Measurements from ENCODE around the gene SERPINB13. TPM values are rescaled to one million over a fixed set of nuclear protein-coding genes. Genes with fewer than 3 reads are reported as not detected.

Gene SERPINB13
- total RNA-seq, 1 donor from 2014 or later: not detected

DNA sequence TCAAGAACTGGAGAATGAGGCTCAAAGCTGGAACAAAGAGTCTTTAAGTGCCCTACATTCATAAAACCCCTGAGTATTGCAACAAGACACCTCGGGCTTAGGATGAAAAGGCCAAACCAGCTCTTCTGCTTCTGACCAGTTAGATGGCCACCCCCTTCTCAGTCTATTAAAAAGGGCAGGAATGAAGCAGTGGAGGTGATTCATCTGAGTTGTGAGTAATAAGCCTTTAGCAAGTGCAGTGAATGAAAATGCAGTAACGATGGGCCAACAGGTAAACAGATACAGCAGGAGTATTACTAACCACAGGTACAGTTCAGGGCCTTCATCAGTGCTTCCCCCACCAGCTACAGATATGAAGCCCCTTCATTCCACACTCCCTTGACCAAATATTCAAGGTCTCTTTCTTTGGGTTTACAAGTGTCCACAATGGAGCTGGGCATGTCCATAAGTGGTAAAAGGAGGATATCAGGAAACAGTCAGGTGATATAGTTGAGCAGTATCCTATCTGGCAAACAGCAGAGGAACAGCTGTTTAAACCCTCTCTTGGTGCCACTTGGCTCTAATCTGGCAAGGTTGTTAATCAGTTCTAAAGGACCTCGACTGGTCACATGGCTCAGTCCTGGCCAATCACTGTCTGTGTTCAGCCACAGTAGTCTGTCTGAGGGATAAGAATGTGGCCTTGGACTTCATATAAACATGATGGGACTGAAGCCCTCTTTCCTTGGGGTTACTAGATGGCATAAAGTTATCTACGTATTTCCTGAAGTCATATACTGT lies 17.8 kb downstream of the SERPINB13 start:
- no peak overlapping the region for H3K9ac ChIP-seq (ENCODE audit: low read depth in 1 of 3, low read length in 3 of 3)
- no peaks in the 10 kb centered on the region for H3K9me3 ChIP-seq (ENCODE audit: control insufficient read depth in 3 of 3, low read length in 3 of 3)
- H3K36me3 ChIP-seq (ENCODE audit: control insufficient read depth in 3 of 3, insufficient read depth in 3 of 3, low read length in 3 of 3): no peaks in the 10 kb centered on the region
- no peaks in the 10 kb centered on the region for H3K27me3 ChIP-seq (ENCODE audit: control insufficient read depth in 3 of 3, insufficient read depth in 3 of 3, low read length in 3 of 3)
- H3K4me1 ChIP-seq (ENCODE audit: control insufficient read depth in 3 of 3, insufficient read depth in 3 of 3, low read length in 3 of 3): no peaks in the 10 kb centered on the region
- no peak overlapping the region for H3K27ac ChIP-seq (ENCODE audit: low read depth, low read length)
- H3K4me3 ChIP-seq (ENCODE audit: low read length in 3 of 3): no peak overlapping the region

DNA sequence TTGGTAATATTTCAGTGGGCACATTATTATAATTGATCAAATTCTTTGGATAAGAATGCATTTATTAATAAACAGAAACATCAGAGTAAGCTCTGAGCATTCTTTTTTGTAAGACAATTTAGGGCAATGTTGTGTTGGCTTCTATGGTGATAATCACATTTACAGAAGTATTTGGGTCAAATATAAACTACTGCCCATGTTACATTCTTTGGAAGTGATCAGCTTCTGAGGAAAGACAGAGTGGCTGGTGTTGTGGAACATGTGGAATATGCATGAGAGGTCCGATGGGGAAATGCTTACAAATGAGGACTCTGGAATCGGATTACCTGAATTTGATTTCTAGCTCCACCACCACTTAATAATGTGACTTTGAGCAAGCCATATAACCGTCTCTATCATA lies 19.4 kb downstream of the SERPINB13 start:
- Histone ChIP-seq H3K9ac (ENCODE audit: low read depth in 1 of 3, low read length in 3 of 3) (no peak overlapping the region), H3K27ac (ENCODE audit: low read depth, low read length) (no peak overlapping the region), H3K4me3 (ENCODE audit: low read length in 3 of 3) (no peak overlapping the region), H3K4me1 (ENCODE audit: control insufficient read depth in 3 of 3, insufficient read depth in 3 of 3, low read length in 3 of 3) (no peaks in the 10 kb centered on the region), H3K36me3 (ENCODE audit: control insufficient read depth in 3 of 3, insufficient read depth in 3 of 3, low read length in 3 of 3) (no peaks in the 10 kb centered on the region), H3K9me3 (ENCODE audit: control insufficient read depth in 3 of 3, low read length in 3 of 3) (no peaks in the 10 kb centered on the region), H3K27me3 (ENCODE audit: control insufficient read depth in 3 of 3, insufficient read depth in 3 of 3, low read length in 3 of 3) (no peaks in the 10 kb centered on the region)

GRCh38 chr18:63613420-63613819 lies 26.3 kb downstream of the SERPINB13 start:
- Histone ChIP-seq H3K4me3 (ENCODE audit: low read length in 3 of 3) (no peak overlapping the region), H3K9ac (ENCODE audit: low read depth in 1 of 3, low read length in 3 of 3) (no peak overlapping the region), H3K27ac (ENCODE audit: low read depth, low read length) (no peak overlapping the region), H3K4me1 (ENCODE audit: control insufficient read depth in 3 of 3, insufficient read depth in 3 of 3, low read length in 3 of 3) (no peaks in the 10 kb centered on the region), H3K27me3 (ENCODE audit: control insufficient read depth in 3 of 3, insufficient read depth in 3 of 3, low read length in 3 of 3) (no peaks in the 10 kb centered on the region), H3K9me3 (ENCODE audit: control insufficient read depth in 3 of 3, low read length in 3 of 3) (no peaks in the 10 kb centered on the region), H3K36me3 (ENCODE audit: control insufficient read depth in 3 of 3, insufficient read depth in 3 of 3, low read length in 3 of 3) (no peaks in the 10 kb centered on the region)

GRCh38 chr18:63617049-63617914 lies 30.1 kb downstream of the SERPINB13 start:
- no peak overlapping the region for H3K4me3 ChIP-seq (ENCODE audit: low read length in 3 of 3)
- H3K4me1 ChIP-seq (ENCODE audit: control insufficient read depth in 3 of 3, insufficient read depth in 3 of 3, low read length in 3 of 3): no peaks in the 10 kb centered on the region
- H3K27me3 ChIP-seq (ENCODE audit: control insufficient read depth in 3 of 3, insufficient read depth in 3 of 3, low read length in 3 of 3): no peaks in the 10 kb centered on the region
- peaks cover 0 to 3% (median 0%) of the 10 kb centered on the region in 3 donors for H3K9me3 ChIP-seq (ENCODE audit: control insufficient read depth in 3 of 3, low read length in 3 of 3)
- no peak overlapping the region for H3K9ac ChIP-seq (ENCODE audit: low read depth in 1 of 3, low read length in 3 of 3)
- no peaks in the 10 kb centered on the region for H3K36me3 ChIP-seq (ENCODE audit: control insufficient read depth in 3 of 3, insufficient read depth in 3 of 3, low read length in 3 of 3)
- no peak overlapping the region for H3K27ac ChIP-seq (ENCODE audit: low read depth, low read length)

GRCh38 chr18:63617915-63618234 lies 30.7 kb downstream of the SERPINB13 start:
- Histone ChIP-seq H3K36me3 (ENCODE audit: control insufficient read depth in 3 of 3, insufficient read depth in 3 of 3, low read length in 3 of 3) (no peaks in the 10 kb centered on the region), H3K9ac (ENCODE audit: low read depth in 1 of 3, low read length in 3 of 3) (no peak overlapping the region), H3K4me1 (ENCODE audit: control insufficient read depth in 3 of 3, insufficient read depth in 3 of 3, low read length in 3 of 3) (no peaks in the 10 kb centered on the region), H3K9me3 (ENCODE audit: control insufficient read depth in 3 of 3, low read length in 3 of 3) (peaks cover 0 to 3% (median 0%) of the 10 kb centered on the region in 3 donors), H3K27me3 (ENCODE audit: control insufficient read depth in 3 of 3, insufficient read depth in 3 of 3, low read length in 3 of 3) (no peaks in the 10 kb centered on the region), H3K27ac (ENCODE audit: low read depth, low read length) (no peak overlapping the region), H3K4me3 (ENCODE audit: low read length in 3 of 3) (no peak overlapping the region)

DNA sequence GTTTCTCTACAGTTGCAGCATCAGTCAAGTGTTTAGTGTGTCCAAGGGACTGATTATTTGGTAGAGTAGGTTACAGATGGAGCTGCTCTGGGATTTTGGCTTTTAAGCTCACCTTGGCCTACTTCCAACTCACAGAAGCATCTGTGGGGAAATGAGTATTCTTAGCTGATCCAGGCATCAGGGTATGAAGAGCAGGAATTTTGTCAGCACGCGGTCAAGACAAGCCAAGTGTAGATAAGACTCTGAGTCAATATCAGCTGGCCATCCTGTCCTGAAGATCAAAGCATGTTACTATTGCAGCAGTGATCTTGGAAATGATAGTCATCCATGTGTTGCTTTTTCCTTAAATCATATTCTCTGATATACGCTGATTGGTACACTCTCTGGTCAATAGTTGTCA lies 32.5 kb downstream of the SERPINB13 start:
- Histone ChIP-seq H3K9ac (ENCODE audit: low read depth in 1 of 3, low read length in 3 of 3) (no peak overlapping the region), H3K9me3 (ENCODE audit: control insufficient read depth in 3 of 3, low read length in 3 of 3) (peaks cover 0 to 8% (median 0%) of the 10 kb centered on the region in 3 donors), H3K36me3 (ENCODE audit: control insufficient read depth in 3 of 3, insufficient read depth in 3 of 3, low read length in 3 of 3) (no peaks in the 10 kb centered on the region), H3K4me1 (ENCODE audit: control insufficient read depth in 3 of 3, insufficient read depth in 3 of 3, low read length in 3 of 3) (no peaks in the 10 kb centered on the region), H3K27me3 (ENCODE audit: control insufficient read depth in 3 of 3, insufficient read depth in 3 of 3, low read length in 3 of 3) (no peaks in the 10 kb centered on the region), H3K4me3 (ENCODE audit: low read length in 3 of 3) (no peak overlapping the region), H3K27ac (ENCODE audit: low read depth, low read length) (no peak overlapping the region)

GRCh38 chr18:63624863-63625262 lies 37.7 kb downstream of the SERPINB13 start:
- Histone ChIP-seq H3K9me3 (ENCODE audit: control insufficient read depth in 3 of 3, low read length in 3 of 3) (peaks cover 2 to 16% (median 4%) of the 10 kb centered on the region in 3 donors), H3K36me3 (ENCODE audit: control insufficient read depth in 3 of 3, insufficient read depth in 3 of 3, low read length in 3 of 3) (no peaks in the 10 kb centered on the region), H3K27ac (ENCODE audit: low read depth, low read length) (no peak overlapping the region), H3K9ac (ENCODE audit: low read depth in 1 of 3, low read length in 3 of 3) (no peak overlapping the region), H3K27me3 (ENCODE audit: control insufficient read depth in 3 of 3, insufficient read depth in 3 of 3, low read length in 3 of 3) (no peaks in the 10 kb centered on the region), H3K4me1 (ENCODE audit: control insufficient read depth in 3 of 3, insufficient read depth in 3 of 3, low read length in 3 of 3) (no peaks in the 10 kb centered on the region), H3K4me3 (ENCODE audit: low read length in 3 of 3) (no peak overlapping the region)

DNA sequence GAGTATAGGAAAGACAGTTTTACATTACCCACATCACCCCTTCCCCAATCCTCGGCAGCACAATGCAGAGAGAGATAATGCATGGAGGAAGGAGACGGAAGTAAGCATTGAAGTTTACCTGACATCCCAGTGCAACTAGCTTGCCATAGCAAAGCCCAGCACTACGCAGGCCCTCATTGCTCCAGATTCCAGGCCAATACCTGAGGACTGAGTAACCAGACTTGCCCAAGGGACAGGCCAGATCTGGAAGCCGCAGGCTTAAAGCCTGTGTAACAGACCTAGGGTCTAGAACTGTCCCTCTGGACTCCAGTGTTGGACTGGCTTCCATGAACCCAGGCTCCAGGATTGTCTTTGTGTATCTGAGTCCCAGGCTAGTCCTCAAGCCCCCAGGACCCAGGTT lies 39.3 kb downstream of the SERPINB13 start:
- Histone ChIP-seq H3K9me3 (ENCODE audit: control insufficient read depth in 3 of 3, low read length in 3 of 3) (peaks cover 2 to 16% (median 4%) of the 10 kb centered on the region in 3 donors), H3K27me3 (ENCODE audit: control insufficient read depth in 3 of 3, insufficient read depth in 3 of 3, low read length in 3 of 3) (no peaks in the 10 kb centered on the region), H3K27ac (ENCODE audit: low read depth, low read length) (no peak overlapping the region), H3K9ac (ENCODE audit: low read depth in 1 of 3, low read length in 3 of 3) (no peak overlapping the region), H3K4me3 (ENCODE audit: low read length in 3 of 3) (no peak overlapping the region), H3K36me3 (ENCODE audit: control insufficient read depth in 3 of 3, insufficient read depth in 3 of 3, low read length in 3 of 3) (no peaks in the 10 kb centered on the region), H3K4me1 (ENCODE audit: control insufficient read depth in 3 of 3, insufficient read depth in 3 of 3, low read length in 3 of 3) (no peaks in the 10 kb centered on the region)

- Histone ChIP-seq H3K4me3 (ENCODE audit: low read length in 3 of 3) (no peak overlapping the region), H3K4me1 (ENCODE audit: control insufficient read depth in 3 of 3, insufficient read depth in 3 of 3, low read length in 3 of 3) (no peaks in the 10 kb centered on the region), H3K9me3 (ENCODE audit: control insufficient read depth in 3 of 3, low read length in 3 of 3) (peaks cover 2 to 16% (median 4%) of the 10 kb centered on the region in 3 donors), H3K36me3 (ENCODE audit: control insufficient read depth in 3 of 3, insufficient read depth in 3 of 3, low read length in 3 of 3) (no peaks in the 10 kb centered on the region), H3K9ac (ENCODE audit: low read depth in 1 of 3, low read length in 3 of 3) (no peak overlapping the region), H3K27ac (ENCODE audit: low read depth, low read length) (no peak overlapping the region), H3K27me3 (ENCODE audit: control insufficient read depth in 3 of 3, insufficient read depth in 3 of 3, low read length in 3 of 3) (no peaks in the 10 kb centered on the region)
These were observed 40.7 kb downstream of the SERPINB13 start for GRCh38 chr18:63627819-63628218.

DNA sequence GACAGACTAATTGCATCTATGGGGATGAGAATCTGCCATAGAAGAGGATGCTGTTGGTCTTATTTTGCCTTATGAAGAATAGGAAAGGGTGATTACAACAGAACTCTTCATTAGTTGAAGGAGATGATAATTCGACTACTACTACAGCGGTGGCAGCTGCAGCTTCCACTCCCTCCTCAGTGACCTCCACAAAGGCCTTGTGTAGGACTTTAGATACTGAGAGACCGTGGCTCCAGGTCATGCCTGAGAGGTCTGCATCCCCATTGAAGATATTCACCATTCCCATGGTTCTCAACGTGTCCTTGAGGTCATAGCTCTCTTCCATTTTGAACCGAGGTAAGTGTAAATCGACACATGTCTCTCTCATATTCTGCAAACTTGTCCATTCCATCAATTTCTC lies 50.6 kb downstream of the SERPINB13 start:
- Histone ChIP-seq H3K27ac (ENCODE audit: low read depth, low read length) (no peak overlapping the region), H3K4me3 (ENCODE audit: low read length in 3 of 3) (no peak overlapping the region), H3K4me1 (ENCODE audit: control insufficient read depth in 3 of 3, insufficient read depth in 3 of 3, low read length in 3 of 3) (no peaks in the 10 kb centered on the region), H3K9ac (ENCODE audit: low read depth in 1 of 3, low read length in 3 of 3) (no peak overlapping the region), H3K36me3 (ENCODE audit: control insufficient read depth in 3 of 3, insufficient read depth in 3 of 3, low read length in 3 of 3) (no peaks in the 10 kb centered on the region), H3K9me3 (ENCODE audit: control insufficient read depth in 3 of 3, low read length in 3 of 3) (no peaks in the 10 kb centered on the region), H3K27me3 (ENCODE audit: control insufficient read depth in 3 of 3, insufficient read depth in 3 of 3, low read length in 3 of 3) (no peaks in the 10 kb centered on the region)

Measured in skeletal muscle tissue (tissue), 4 donors.